Measurements from ENCODE around the gene MLLT10. TPM values are rescaled to one million over a fixed set of nuclear protein-coding genes. Genes with fewer than 3 reads are reported as not detected.
A peak's percentile ranks its signal among the peaks of the same experiment; 100 is the strongest.

Gene MLLT10
- total RNA-seq, 1 experiment from 2014 or later: 48.4 TPM

DNA sequence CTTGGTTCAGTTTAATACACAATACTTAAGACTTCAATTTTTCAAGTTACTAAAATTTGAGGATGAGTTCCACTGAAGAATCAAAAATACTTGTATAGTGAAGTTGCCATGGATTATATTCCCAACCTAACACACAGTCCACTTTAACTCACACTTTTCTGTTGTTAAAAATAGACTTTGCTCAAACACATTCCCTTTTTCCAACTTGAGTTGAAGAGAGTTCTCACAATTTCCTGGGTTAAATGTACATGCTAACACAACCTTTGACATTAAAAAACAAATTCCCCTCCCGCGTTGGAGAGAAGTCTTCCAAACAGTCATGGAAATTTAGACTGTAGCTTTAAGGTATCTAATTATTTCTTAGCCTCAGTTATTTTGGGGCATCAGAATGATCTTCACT lies 35.7 kb upstream of the MLLT10 start:
- H3K9me3 ChIP-seq (ENCODE audit: insufficient read depth, low read depth): no peaks in the 10 kb centered on the region
- CTCF ChIA-PET: no interaction called here

DNA sequence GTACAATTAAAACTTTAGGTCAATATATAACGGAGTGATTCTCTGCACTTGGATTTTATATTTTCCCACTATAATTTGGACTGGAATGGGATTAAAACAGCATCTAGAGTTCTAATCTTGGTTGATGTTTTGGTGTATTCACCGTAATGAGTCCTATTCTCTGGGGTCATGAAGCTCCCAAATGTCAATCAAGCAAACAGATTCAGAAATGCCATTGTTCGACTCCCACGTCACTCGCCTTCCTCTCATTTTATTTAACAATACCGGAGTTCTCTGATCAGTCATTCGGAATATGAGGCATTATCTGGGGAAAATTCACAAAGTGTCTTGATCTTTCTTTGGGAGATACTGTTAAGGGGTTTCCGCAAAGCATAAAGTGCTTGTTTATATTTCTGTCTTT lies 35.0 kb upstream of the MLLT10 start:
- H3K79me2 ChIP-seq (ENCODE audit: low read depth): no peaks in the 10 kb centered on the region
- no peaks in the 10 kb centered on the region for H3K9me3 ChIP-seq (ENCODE audit: insufficient read depth, low read depth)
- no peaks in the 10 kb centered on the region for H3K9me2 ChIP-seq (ENCODE audit: insufficient read depth)
- no TSS peak for BruUV-seq (replicated peaks)
- no peak overlapping the region for H2AFZ ChIP-seq
- H3F3A ChIP-seq (ENCODE audit: insufficient read depth, low read depth): no peaks in the 10 kb centered on the region
- no peaks in the 10 kb centered on the region for H3K36me3 ChIP-seq (ENCODE audit: low read depth)
- no peak overlapping the region for H3K27ac ChIP-seq
- TF ChIP-seq, protein P1, sequence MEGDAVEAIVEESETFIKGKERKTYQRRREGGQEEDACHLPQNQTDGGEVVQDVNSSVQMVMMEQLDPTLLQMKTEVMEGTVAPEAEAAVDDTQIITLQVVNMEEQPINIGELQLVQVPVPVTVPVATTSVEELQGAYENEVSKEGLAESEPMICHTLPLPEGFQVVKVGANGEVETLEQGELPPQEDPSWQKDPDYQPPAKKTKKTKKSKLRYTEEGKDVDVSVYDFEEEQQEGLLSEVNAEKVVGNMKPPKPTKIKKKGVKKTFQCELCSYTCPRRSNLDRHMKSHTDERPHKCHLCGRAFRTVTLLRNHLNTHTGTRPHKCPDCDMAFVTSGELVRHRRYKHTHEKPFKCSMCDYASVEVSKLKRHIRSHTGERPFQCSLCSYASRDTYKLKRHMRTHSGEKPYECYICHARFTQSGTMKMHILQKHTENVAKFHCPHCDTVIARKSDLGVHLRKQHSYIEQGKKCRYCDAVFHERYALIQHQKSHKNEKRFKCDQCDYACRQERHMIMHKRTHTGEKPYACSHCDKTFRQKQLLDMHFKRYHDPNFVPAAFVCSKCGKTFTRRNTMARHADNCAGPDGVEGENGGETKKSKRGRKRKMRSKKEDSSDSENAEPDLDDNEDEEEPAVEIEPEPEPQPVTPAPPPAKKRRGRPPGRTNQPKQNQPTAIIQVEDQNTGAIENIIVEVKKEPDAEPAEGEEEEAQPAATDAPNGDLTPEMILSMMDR (conservative IDR thresholded peaks at IDR 0.05): no peak
- no peak for TF ChIP-seq EZH2 (IDR thresholded peaks at IDR 0.05; ENCODE audit: low read depth)
- H4K20me1 ChIP-seq (ENCODE audit: insufficient read depth): no peaks in the 10 kb centered on the region
- peaks cover 6% of the 10 kb centered on the region for H3K4me1 ChIP-seq (replicated peaks; ENCODE audit: insufficient read depth)
- ChIA-PET CTCF (no interaction called here), POLR2A (ENCODE audit: unreplicated experiment) (no interaction called here)
- H3K4me2 ChIP-seq: no peak overlapping the region
- intact Hi-C loops (cut with micrococcal nuclease; ENCODE audit: unreplicated experiment): loop anchor here (1.0 to 10.0 kb wide), 3 partner anchors 207 to 414 kb away; no protein-coding TSS in a partner anchor
- no peaks in the 10 kb centered on the region for H3K27me3 ChIP-seq (ENCODE audit: insufficient read depth, low read depth)
- no peak for DNase-seq
- no peak overlapping the region for H3K4me3 ChIP-seq

More for the DNA sequence above, 35.7 kb upstream of the MLLT10 start:
- BruUV-seq (replicated peaks): no TSS peak
- H3K4me1 ChIP-seq (replicated peaks; ENCODE audit: insufficient read depth): peaks cover 6% of the 10 kb centered on the region
- DNase-seq: no peak
- H3K79me2 ChIP-seq (ENCODE audit: low read depth): no peaks in the 10 kb centered on the region
- TF ChIP-seq EZH2 (IDR thresholded peaks at IDR 0.05; ENCODE audit: low read depth): no peak
- H4K20me1 ChIP-seq (ENCODE audit: insufficient read depth): no peaks in the 10 kb centered on the region
- intact Hi-C loops (cut with micrococcal nuclease; ENCODE audit: unreplicated experiment): loop anchor here (1.0 to 10.0 kb wide), 3 partner anchors 206 to 414 kb away; no protein-coding TSS in a partner anchor
- no peak overlapping the region for H3K27ac ChIP-seq
- 0 out of 2 replicates have a peak overlapping the region, but pooled peaks have one; percentile 96 for H3K4me2 ChIP-seq
- no peaks in the 10 kb centered on the region for H3K9me2 ChIP-seq (ENCODE audit: insufficient read depth)
- H3K27me3 ChIP-seq (ENCODE audit: insufficient read depth, low read depth): no peaks in the 10 kb centered on the region
- no peak overlapping the region for H3K4me3 ChIP-seq
- POLR2A ChIA-PET (ENCODE audit: unreplicated experiment): no interaction called here
- H3K36me3 ChIP-seq (ENCODE audit: low read depth): no peaks in the 10 kb centered on the region
- H3F3A ChIP-seq (ENCODE audit: insufficient read depth, low read depth): no peaks in the 10 kb centered on the region
- no peak overlapping the region for H2AFZ ChIP-seq

DNA sequence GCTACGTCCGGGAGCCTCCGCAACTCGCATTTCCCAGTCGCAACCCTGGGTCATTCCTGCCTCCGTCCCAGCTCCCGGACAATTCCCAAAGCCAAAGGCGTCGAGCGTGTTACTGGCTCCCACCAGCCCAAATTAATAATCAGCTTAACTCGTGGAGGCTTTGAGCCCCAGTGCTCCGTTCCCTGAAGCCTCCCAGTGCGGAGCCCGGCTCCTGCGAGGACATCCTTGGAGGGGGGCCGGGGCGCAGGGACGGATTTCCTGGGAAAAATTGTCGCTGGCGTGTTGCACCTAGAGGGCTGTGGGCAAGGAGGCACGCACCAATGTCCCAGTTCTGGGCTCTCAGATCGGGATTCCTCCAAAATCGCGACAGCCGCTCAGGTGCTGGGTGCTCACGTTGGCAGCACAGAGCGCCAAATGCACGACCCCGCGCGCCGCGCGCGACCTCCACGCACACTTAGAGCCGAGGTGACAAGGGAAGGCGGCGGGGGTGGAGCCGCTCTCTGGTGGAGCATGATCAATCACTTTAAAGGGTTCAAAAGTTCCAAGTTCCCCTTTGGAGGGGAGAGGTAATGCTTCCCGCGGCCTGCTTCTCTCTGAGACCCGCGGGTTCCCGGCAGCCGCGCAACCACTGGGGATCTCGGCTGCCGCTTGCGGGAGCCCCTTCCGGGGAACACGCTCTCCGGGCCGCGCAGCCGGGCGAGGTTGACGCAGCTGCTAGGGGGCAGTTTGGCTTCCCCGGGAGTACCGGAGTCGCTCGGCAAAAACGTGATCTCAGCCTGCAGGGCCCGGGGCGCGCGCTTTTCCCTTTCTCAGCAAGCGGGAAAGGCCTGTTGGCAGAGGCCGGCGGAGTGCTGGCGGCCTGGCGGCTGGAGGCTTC lies 34.1 kb upstream of the MLLT10 start:
- intact Hi-C loops (cut with micrococcal nuclease; ENCODE audit: unreplicated experiment): loop anchor here (5.0 to 10.0 kb wide), 2 partner anchors 208 to 415 kb away; no protein-coding TSS in a partner anchor
- no peaks in the 10 kb centered on the region for H3K27me3 ChIP-seq (ENCODE audit: insufficient read depth, low read depth)
- no TSS peak for BruUV-seq (replicated peaks)
- H3K79me2 ChIP-seq (ENCODE audit: low read depth): no peaks in the 10 kb centered on the region
- H3K4me3 ChIP-seq: no peak overlapping the region
- no peak overlapping the region for H3K27ac ChIP-seq
- H3K4me1 ChIP-seq (replicated peaks; ENCODE audit: insufficient read depth): peaks cover 6% of the 10 kb centered on the region
- no peak overlapping the region for H3K4me2 ChIP-seq
- no peak for DNase-seq
- H3K36me3 ChIP-seq (ENCODE audit: low read depth): no peaks in the 10 kb centered on the region
- no peaks in the 10 kb centered on the region for H3K9me3 ChIP-seq (ENCODE audit: insufficient read depth, low read depth)
- H3F3A ChIP-seq (ENCODE audit: insufficient read depth, low read depth): no peaks in the 10 kb centered on the region
- H4K20me1 ChIP-seq (ENCODE audit: insufficient read depth): no peaks in the 10 kb centered on the region
- TF ChIP-seq, protein P1 (conservative IDR thresholded peaks at IDR 0.05): no peak
- TF ChIP-seq EZH2 (IDR thresholded peaks at IDR 0.05; ENCODE audit: low read depth): no peak
- no peak overlapping the region for H2AFZ ChIP-seq
- POLR2A ChIA-PET (ENCODE audit: unreplicated experiment): no interaction called here
- CTCF ChIA-PET: no interaction called here
- H3K9me2 ChIP-seq (ENCODE audit: insufficient read depth): no peaks in the 10 kb centered on the region

All from PC-9 (cell line).